GM21717 (cell line): ENCODE results near the gene CTBP1.

Experiments
- ATAC-seq: cut with Tn5 transposase; IDR thresholded peaks from one replicate; pipeline ENCODE4 v1.9.1; 2021; ENCODE audit warnings: mild to moderate bottlenecking, moderate library complexity; ENCODE audit not compliant: unreplicated experiment

CTBP1 gene

GRCh38 chr4:1285151-1285789 lies 36.3 kb upstream of the CTBP1 start:
- no peak for ATAC-seq

- no peak for ATAC-seq
Observed at GRCh38 chr4:1283711-1284110, 34.8 kb upstream of the CTBP1 start.

GRCh38 chr4:1279253-1279652 lies 30.3 kb upstream of the CTBP1 start:
- ATAC-seq: no peak

- ATAC-seq: no peak
Observed at GRCh38 chr4:1277667-1278665, 29.0 kb upstream of the CTBP1 start.

GRCh38 chr4:1276984-1277383 lies 28.1 kb upstream of the CTBP1 start:
- no peak for ATAC-seq

- no peak for ATAC-seq
Observed at GRCh38 chr4:1274871-1275270, 25.9 kb upstream of the CTBP1 start.

GRCh38 chr4:1271686-1272085 lies 22.8 kb upstream of the CTBP1 start:
- no peak for ATAC-seq

- no peak for ATAC-seq
Observed at GRCh38 chr4:1269209-1269608, 20.3 kb upstream of the CTBP1 start.

GRCh38 chr4:1266881-1267763 lies 18.2 kb upstream of the CTBP1 start:
- ATAC-seq: no peak

- ATAC-seq: no peak
Observed at GRCh38 chr4:1265351-1265750, 16.4 kb upstream of the CTBP1 start.

GRCh38 chr4:1264942-1265341 lies 16.0 kb upstream of the CTBP1 start:
- ATAC-seq: no peak

- no peak for ATAC-seq
Observed at GRCh38 chr4:1261107-1261928, 12.4 kb upstream of the CTBP1 start.

- ATAC-seq: no peak
Observed at GRCh38 chr4:1260418-1261106, 11.6 kb upstream of the CTBP1 start.

GRCh38 chr4:1259966-1260365 lies 11.0 kb upstream of the CTBP1 start:
- ATAC-seq: no peak

GRCh38 chr4:1258457-1258856 lies 9.5 kb upstream of the CTBP1 start:
- no peak for ATAC-seq

- ATAC-seq: no peak
Observed at GRCh38 chr4:1255699-1256098, 6.8 kb upstream of the CTBP1 start.

GRCh38 chr4:1255151-1255550 lies 6.2 kb upstream of the CTBP1 start:
- no peak for ATAC-seq

GRCh38 chr4:1253831-1254230 lies 4.9 kb upstream of the CTBP1 start:
- no peak for ATAC-seq

- no peak for ATAC-seq
Observed at GRCh38 chr4:1252928-1253492, 4.1 kb upstream of the CTBP1 start.

GRCh38 chr4:1251773-1252066 lies 2.8 kb upstream of the CTBP1 start:
- no peak for ATAC-seq
